GM19397 (cell line): Measurements from ENCODE around the gene RAPGEF2.
"Not testable (repeated sequence)": the region's sequence is repeated elsewhere in the genome, so short reads cannot be mapped to it uniquely, and the experiment has no call there.

Source experiments
- ATAC-seq: cut with Tn5 transposase; IDR thresholded peaks from one replicate; pipeline ENCODE4 v1.9.1; 2021; ENCODE audit warnings: mild to moderate bottlenecking, moderate library complexity; ENCODE audit not compliant: unreplicated experiment

RAPGEF2 gene

DNA sequence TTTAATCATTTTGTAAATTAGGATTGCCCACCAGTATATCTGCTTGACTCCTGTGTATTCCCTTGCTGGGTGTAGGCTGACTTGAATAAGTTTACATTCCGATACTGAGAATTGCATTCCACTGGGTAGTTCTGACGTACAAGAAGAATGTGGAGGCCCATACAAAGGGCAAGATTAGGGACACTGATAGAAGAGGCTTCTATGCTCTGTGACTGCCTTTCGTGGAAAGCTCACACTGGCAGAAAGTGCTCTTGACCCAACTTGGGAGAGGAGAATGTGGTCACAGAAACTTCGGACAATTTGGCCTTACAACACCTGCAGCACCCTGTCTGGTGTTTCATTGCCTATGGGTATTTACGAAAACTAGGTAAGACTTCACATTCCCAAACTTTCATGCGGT lies 126.3 kb downstream of the RAPGEF2 start:
- ATAC-seq, result no peak

DNA sequence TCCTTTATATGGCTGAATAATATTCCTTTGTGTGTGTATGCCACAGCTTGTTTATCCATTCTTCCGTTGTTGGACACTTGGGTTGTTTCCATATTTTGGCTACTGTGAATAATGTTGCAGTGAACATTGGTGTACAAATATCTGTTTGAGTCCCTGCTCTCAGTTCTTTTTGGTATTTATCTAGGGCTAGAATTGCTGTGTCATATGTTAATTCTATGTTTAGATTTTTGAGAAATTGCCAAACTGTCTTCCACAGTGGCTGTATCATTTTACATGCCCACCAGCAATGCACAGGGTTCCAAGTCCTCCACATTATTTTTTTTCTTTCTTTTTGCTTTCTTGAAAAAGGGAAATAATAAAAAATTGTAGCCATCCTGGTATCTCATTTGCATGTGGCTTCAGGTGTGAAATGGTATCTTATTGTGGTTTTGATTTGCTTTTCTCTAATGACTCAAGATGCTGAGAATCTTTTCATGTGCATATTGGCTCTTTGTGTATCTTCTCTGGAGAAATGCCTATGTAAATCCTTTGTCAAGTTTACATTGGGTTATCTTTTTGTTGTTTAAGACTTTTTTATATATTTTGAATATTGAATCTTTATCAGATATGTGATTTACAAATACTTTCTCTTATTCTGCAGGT lies 129.7 kb downstream of the RAPGEF2 start:
- ATAC-seq, result peak; percentile 62

DNA sequence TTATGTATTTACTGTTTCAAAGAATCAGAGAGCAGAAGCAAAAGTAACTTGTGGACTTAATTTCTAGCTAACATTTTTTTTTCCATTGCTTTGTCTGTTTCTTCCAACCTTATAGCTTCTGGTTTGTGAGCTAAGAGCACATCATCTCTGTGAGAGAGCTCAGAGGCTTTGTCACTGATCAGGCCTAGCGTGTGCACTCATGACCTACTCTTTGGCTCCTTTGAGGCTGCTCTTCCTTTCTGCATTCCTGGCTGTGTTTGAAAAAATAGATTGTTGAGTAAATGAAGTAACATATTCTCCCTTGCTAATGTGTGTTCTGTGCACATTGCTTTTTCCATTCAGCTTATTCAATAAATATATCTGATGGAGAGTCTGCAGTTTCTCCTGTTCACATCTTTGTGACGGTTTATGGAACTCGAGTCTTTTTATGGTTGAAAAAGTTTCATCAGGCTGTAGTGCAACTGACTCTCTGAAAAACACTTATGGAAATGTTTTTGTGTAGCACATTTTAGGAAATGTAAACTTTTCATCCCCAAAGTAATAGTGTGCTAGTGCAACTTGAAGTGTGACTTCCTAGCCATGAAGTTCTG lies 133.0 kb downstream of the RAPGEF2 start:
- no peak for ATAC-seq

DNA sequence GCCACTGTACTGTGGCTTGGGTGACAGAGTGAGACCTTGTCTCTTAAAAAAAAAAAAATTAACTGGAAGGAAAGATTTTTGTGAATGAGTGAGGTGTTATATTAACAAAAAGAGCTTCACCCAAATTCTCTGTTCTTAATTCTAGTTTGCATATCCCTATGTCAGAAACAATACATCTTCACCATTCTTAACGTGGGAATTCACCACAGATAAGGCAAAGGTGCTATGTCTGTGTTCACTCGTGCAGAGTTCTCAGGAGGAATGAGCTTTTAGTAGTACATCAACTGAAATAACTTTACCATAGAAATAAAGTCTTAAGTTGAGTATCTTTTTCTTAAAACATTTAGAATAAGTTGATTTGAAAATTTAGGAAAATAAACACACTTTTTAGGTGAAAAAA lies 135.1 kb downstream of the RAPGEF2 start:
- no peak for ATAC-seq

DNA sequence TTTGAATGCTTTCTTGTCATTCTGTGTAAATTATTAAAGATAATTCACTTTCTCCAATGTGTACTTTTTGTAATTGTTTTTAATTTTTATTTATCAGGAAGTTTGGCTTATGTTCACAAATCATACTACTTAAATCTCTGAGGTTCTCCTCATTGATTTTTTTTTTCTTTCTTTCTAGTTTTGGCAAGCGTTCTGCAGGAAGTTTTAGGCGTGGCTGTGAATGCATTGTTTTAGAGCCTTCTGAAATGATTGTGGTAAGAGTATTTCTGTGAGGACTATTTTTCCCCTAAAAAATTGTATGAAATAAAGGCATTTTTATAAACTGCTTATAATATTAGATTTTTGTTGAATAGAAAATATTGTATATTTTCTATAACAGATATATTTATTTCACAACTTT lies 135.8 kb downstream of the RAPGEF2 start:
- ATAC-seq, result no peak

DNA sequence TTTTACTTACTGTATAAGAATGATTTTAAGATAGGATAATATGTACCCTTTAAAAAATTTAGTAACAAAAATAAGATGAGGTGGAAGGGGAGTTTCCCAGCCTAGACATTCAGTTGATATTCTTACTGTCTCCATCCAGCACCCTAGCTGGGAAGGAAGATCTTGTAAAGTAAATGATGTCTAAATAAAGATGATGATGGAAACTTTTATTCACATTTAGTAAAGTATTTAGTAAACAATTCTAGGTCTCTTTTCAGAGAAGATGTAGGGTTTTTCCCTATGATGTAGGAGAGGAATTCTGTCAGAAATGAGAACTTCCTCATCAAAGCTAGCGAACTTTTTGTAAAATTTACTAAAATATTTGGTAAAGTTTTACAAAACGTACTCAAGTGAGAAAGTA lies 136.8 kb downstream of the RAPGEF2 start:
- ATAC-seq, result no peak

DNA sequence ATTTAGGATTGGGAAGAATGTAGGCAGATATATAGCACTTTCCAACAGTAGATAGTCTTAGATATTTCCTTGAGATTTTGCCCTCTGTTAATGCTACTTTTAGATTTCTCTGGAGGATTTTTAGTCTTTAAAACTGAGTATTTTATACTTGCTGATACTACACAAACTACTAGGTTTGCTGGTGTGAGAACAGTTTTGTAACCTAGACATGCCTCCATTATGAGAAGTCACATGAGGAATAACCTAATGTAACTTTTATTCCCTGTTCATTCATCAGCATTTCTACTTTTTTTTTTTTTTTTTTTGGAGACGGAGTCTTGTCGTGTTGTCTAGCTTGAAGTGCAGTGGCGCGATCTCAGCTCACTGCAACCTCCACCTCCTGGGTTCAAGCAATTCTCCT lies 137.2 kb downstream of the RAPGEF2 start:
- no peak for ATAC-seq

DNA sequence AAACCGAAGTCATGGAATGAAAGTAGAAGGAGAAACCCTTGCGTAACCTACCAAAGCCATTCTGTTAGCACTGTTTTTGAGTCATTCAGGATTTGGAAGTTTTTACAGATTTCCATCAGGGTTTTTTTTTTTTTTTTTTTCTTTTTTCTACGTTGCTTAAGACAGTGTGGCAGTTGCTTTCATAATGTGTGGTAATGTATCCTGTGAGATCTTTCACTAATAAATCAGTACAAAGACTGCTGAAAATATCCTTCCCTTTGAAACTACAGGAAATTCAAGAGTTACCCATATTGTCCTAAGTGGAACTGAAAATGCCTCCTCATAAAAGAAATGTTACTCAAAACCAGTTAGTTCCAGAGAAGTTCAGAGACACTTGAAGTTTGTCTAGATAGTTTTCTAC lies 137.8 kb downstream of the RAPGEF2 start:
- no peak for ATAC-seq

DNA sequence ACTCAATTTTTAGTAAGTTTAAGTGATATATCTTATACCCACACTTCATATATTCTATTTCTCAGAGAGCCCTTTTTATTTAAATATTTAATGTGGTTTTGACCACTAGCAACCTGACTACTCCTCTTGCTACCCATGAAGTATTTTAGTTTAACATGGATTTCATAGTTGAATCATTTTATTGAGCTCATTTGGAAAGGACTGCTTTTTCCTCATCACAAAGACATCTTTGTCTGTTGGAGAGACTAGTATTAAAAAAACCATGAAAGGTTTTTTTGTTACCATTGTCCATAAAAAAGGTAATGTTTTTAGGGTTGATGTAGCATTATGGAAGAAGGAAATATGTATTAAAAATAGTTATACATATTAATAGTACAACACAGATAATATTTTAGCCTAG lies 139.5 kb downstream of the RAPGEF2 start:
- ATAC-seq, result no peak

DNA sequence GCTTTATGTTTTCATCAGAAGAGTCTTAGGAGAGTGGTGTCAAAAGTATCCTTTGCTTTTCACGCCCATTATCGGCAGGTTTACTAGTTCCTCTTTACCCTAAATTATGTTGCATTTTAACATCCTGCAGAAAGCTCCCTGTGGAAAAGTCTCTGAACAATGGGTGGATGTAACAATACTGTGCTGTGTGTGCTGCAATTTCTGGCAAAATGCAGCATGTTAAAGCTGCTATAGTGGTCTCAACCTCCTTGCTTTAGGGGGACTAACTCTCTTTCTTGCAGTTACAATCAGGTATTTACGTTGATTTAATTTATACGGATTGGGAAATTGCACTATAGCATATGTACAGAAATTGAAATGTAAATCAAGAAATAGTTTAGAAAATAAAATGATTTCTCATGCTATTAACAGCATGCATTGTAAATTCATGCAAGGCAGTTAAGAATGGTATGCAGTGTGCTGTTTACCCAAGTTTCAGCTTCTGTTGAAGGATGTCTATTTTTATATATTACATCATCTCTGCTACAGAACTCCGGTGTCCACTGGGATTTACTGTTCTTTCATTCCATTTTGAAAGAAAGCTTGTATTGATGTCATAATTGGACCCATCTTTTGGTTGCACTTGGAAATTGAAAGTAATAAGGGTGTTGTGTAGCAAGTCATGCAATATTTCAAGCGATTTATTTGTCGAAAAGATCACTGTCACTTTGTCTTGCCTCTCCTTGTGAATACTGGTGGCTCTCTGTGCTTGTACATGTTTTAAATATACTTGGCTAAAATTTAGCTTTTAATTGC lies 145.7 kb downstream of the RAPGEF2 start:
- ATAC-seq, result no peak

DNA sequence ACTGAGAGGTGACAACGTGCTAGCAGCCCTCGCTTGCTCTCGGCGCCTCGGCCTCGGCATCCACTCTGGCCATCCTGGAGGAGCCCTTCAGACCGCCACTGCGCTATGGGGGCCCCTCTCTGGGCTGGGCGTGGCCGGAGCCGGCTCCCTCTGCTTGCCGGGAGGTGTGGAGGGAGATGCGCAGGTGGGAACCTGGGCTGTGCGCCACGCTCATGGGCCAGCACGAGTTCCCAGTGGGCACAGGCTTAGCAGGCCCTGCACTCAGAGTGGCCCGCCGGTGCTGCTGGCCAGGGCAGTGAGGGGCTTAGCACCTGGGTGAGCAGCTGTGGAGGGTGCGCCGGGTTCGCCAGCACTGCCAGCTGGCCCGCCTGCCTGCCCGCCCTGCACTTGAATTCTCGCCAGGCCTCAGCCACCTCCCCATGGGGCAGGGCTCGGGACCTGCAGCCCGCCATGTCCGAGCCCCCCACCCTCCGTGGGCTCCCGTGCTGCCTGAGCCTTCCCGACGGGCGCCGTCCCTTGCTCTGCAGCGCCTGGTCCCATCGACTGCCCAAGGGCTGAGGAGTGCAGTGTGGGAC lies 148.0 kb downstream of the RAPGEF2 start:
- no peak for ATAC-seq

DNA sequence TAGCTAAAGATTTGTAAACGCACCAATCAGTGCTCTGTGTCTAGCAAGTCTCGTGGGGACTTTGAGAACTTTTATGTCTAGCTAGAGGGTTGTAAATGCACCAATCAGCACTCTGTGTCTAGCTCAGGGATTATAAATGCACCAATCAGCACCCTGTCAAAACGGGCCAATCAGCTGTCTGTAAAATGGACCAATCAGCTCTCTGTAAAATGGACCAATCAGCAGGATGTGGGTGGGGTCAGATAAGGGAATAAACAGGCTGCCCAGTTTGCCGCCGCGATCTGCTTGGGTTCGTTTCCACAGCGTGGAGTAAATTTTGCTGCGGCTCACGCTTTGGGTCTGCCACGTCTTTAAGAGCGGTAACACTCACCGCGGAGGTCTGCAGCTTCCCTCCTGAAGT lies 148.7 kb downstream of the RAPGEF2 start:
- ATAC-seq, result not testable (repeated sequence)

DNA sequence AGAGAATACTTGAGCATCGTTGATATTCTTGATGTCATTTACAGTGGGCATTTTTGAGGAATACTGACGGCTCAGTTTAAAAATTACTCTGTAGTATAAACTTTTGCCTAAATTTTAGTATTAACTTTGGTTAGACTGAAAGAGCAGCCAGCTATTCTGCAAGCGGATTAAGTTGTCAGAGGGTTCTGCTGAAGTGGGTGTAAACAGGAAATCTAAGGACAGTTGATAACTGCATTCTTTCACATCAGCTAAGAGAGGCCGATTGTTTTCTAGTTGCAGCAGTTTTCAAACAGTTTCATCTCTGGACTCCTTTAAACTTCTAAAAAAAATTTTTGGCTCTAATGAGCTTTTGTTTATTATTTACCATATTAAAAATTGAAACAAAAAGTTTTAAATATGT lies 149.6 kb downstream of the RAPGEF2 start:
- ATAC-seq, result no peak

DNA sequence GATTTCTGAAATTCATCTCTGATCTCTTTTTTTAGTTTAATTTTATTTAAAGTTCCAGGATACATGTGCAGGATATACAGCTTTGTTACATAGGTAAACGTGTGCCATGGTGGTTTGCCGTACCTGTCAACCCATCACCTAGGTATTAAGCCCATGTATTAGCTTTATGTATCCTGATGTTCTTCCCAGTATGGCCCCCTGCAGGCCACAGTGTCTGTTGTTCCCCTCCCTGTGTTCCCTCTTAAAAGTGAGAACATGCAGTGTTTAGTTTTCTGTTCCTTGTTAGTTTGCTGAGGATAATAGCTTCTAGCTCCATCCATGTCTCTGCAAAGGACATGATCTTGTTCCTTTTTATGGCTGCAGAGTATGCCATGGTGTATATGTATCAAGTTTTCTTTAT lies 153.2 kb downstream of the RAPGEF2 start:
- no peak for ATAC-seq

DNA sequence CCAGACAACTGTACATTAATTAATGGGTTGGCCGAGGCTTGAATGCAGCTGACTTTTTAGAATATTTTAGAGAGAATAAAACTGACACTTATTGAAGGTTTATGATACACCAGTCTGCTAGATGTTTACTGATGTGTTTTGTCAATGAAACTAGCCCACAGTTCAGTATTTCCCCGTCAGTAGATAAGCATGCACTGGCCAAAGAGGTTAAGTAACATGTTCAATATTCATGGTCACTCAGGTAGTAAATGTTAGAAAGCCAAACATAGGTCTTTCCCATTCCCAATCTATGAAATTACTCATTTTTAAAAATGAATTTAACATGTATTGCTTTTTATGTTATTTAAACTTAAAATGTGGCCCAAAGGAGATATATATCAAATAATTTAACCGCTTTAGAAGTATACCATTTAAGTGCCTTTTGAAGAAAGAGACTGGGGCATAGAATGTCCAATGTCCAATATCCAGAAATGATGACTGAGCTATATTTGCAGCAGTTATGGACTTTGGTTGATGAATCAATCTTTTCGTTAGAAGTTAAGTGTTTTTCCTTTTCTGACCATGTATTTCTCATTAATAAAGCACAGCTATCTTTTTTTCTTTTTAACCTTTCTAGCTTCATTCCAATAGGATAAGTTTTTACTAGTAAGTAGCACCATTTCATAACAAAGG lies 156.1 kb downstream of the RAPGEF2 start:
- no peak for ATAC-seq

DNA sequence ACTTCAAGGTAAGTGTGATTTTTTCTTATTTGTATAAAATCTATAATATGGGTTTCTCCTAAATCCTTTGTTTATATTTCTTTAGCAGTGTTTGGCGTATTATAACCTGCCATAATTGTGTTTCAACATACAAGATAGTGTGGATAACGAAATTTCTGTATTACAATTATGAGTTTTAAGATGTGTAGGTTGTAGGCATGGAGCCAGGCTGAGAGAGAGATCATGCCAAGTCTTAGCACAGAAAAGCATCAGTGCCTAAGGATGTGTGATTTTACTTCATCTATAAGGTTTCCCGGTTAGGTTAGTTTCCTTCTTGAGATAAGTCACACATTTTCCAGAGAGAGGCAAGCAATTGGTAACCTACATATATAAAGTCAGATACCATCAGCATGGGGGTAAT lies 161.2 kb downstream of the RAPGEF2 start:
- no peak for ATAC-seq

DNA sequence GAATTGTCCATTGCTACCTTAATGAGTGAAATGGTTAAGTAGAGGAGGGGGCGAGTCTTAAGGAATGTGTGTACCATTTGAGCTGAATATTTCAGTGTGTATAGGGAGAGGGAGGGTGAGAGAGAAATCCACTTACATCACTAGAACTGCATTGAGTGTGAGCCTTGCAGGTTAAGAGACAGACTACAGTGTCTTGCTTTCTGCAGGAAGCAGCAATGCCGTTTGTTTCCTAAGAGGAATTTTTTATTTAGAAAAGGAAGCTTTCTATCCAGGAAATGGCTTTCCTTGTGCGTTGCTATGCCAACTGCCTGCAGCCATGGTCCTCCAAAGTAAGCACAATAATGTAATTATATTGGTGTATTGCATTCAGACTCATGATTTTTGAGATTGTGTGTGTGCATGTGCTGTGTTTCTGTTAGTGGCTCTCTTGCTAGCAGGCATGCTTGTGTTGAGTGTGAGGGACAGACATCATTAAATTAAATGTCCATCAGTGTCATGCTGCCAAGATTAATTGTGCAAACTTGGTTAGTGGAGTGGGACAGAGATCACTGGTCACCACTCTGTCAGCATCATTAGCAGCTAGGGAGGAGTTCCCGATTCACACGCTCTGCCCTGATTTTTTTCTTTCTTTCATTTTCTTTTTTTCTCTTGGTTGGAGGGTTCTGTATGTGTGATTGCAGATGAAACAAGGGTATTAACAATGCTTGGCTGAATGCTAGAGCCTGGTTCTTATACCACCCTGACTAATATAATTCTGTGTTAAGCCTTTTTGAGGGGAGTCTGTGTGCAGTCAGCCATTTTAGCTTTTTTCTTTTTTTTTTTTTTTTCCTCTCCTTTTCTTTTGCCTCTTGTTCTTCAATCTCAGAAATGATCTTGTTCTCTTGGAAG lies 164.3 kb downstream of the RAPGEF2 start:
- ATAC-seq, result no peak

DNA sequence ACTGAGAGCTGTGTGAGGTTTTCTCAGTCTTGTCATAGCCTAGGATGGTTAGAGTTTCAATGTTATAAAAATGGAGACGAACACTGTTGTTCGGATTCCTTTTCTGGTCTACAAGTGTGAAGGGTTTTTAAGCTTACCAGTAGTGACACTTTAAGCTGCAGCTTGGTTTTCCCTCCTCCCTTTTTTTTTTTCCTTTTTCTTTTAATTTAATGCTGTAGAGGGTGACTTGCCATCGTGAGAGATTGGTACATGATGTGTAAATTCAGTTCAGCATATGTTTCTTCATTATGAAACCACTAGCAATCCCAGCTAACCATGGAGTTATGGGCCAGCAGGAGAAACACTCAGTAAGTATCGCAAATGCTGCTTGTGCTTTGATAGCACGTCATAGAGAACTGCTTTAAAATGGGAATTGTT lies 165.0 kb downstream of the RAPGEF2 start:
- ATAC-seq, result no peak

DNA sequence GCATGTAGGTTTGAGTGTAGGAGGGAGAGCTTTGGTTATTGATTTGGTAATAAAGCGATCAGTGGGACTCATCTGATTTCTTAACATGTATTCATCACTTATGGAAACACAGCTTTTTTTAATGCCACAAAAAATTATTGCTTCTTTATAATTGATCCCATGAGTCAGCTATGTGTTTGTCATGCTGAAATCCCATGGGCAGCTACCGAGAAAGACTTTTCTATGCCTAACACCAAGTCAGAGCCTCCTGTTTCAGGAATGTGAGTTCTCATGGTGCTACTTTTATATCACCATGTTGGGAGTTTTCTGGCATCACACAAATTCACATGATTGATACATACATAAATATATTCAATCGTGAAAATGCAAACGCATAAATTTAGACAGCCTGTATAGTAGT lies 165.7 kb downstream of the RAPGEF2 start:
- no peak for ATAC-seq

DNA sequence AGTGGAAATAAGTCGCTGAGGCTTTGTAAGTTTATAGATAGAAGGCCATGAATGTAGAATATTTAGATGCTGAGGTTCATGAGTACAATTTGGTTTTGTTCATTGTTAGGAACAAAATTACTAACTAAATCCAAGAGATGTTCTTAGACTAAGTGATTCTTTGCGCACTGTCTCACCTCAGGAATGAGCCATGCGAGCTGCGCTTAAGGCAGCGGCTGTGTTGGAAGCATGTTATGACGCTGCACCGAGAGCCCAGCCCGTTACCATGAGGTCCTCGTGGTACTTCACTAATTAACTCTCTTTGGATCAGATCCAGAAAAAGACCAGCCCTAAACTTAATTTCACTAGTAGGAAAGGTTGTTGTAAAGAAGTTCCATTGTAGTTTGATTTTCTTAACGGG lies 166.2 kb downstream of the RAPGEF2 start:
- ATAC-seq, result no peak
